Smooth muscle cell (in vitro differentiated cells): ENCODE data around the gene POLR2J. TPM values are rescaled to one million over a fixed set of nuclear protein-coding genes. Genes with fewer than 3 reads are reported as not detected.
"Not testable (repeated sequence)": the region's sequence is repeated elsewhere in the genome, so short reads cannot be mapped to it uniquely, and the experiment has no call there.

Experiments
- DNase-seq: peaks from one replicate; lab custom pipeline; 2025; ENCODE audit not compliant: unreplicated experiment; lab: John Stamatoyannopoulos, UW
- H2AFZ ChIP-seq: fragments of 200-600 bp; sonication (generic); 2 replicates; pipeline ENCODE4 v1.6.0; 2016; ENCODE audit warnings: antibody characterized with exemption, low read depth, mild to moderate bottlenecking
- H3F3A ChIP-seq: fragments of 200-600 bp; sonication (generic); 2 replicates; pipeline ENCODE4 v1.6.0; 2017; ENCODE audit warnings: antibody characterized with exemption, low read depth
- H3K27ac ChIP-seq: fragments of 200-600 bp; sonication (generic); 2 replicates; pipeline ENCODE4 v1.5.1; 2016; ENCODE audit warnings: low read depth, mild to moderate bottlenecking
- H3K27me3 ChIP-seq: fragments of 200-600 bp; sonication (generic); 2 replicates; pipeline ENCODE4 v1.6.1; 2016; ENCODE audit warnings: low read depth, mild to moderate bottlenecking
- H3K36me3 ChIP-seq: fragments of 200-600 bp; sonication (generic); 2 replicates; pipeline ENCODE4 v1.5.1; 2016; ENCODE audit warnings: low read depth
- H3K4me1 ChIP-seq: fragments of 200-600 bp; sonication (generic); 2 replicates; pipeline ENCODE4 v1.5.1; 2016; ENCODE audit warnings: low read depth
- H3K4me2 ChIP-seq: fragments of 200-600 bp; sonication (generic); 2 replicates; pipeline ENCODE4 v1.6.0; 2016; ENCODE audit warnings: mild to moderate bottlenecking
- H3K4me3 ChIP-seq: fragments of 200-600 bp; sonication (generic); 2 replicates; pipeline ENCODE4 v1.5.1; 2016; ENCODE audit warnings: mild to moderate bottlenecking
- H3K79me2 ChIP-seq: fragments of 200-600 bp; sonication (generic); 2 replicates; pipeline ENCODE4 v1.6.0; 2016; ENCODE audit warnings: low read depth, mild to moderate bottlenecking
- H3K9ac ChIP-seq: fragments of 200-600 bp; sonication (generic); 2 replicates; pipeline ENCODE4 v1.6.0; 2016; ENCODE audit warnings: low read depth
- H3K9me3 ChIP-seq: fragments of 200-600 bp; sonication (generic); replicated peaks from 2 replicates; pipeline ENCODE4 v1.5.1; 2016; ENCODE audit warnings: low read depth
- H4K20me1 ChIP-seq: fragments of 200-600 bp; sonication (generic); 2 replicates; pipeline ENCODE4 v1.6.0; 2016; ENCODE audit warnings: low read depth
- WGBS: methylation state at CpG from one replicate; pipeline ENCODE4 v1.1.7; 2016; ENCODE audit warnings: low lambda C conversion rate; 5-methylcytosine and 5-hydroxymethylcytosine counted together
- polyA plus RNA-seq: library from polyadenylated mRNA; unstranded; fragments of >200 nt; fragmentation: Nextera tagmentation; extraction: Ambion mirVana; gene quantifications from 2 replicates; pipeline ENCODE4 v1.2.1, GENCODE V29; 2016
- total RNA-seq: library from RNA; depleted of rRNA; stranded (reverse); fragments of >200 nt; gene quantifications from 2 replicates; pipeline ENCODE4 v1.2.3, GENCODE V29; 2014
- TF ChIP-seq, protein P1 (sequence below): fragments of 200-600 bp; sonication (generic); IDR thresholded peaks from 2 replicates; pipeline ENCODE4 v1.5.1; 2017; ENCODE audit warnings: borderline replicate concordance, mild to moderate bottlenecking, antibody characterized with exemption; ENCODE audit not compliant: insufficient read depth, poor library complexity, severe bottlenecking

POLR2J gene
- total RNA-seq (12.7 and 13.1 TPM in 2 replicates), polyA plus RNA-seq (92.2 and 94.4 TPM in 2 replicates)

DNA sequence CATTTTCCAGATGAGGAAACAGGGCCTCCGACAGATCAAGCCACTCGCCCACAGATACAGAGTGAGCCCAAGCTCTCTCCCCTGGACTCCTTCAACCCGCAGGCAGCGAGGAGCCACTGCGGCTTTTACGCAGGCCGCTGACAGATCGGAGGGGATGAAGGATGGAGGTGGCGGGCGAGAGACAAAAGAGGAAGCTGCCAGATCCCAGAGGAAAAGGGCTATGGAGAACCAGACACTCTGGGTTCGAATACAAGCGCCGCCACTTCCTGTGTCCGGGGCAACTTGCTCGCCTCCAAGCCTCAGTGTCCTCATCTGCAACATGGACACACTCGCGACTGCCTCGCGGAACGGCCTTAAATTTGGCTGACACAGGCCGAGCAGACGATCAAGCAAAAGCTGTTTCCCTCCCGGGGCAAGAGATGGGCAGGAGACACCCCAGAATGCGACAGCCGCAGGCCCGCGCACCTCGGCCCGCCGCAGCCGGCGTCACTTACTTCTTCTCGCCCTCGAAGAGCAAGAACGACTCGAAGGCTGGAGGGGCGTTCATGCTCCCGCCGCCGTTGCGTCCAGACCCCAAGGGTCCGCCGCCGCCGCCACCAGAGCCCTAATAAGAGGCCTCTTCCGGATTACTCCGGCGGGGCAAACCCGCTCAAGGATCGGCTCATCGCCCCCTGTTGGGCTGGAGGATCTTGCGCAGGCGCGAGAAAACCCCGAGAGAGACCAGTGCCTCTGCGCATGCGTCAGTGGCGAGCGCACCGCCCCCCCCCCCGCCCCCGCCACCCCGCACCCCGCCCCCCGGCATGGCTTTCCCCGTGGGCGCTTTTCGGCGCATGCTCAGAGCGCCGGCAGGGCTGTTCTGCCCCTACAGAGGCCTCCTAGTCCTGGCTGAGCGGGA, at the start of gene POLR2J:
Gene POLR2J (minus strand): TSS at position 609 of the 895 bp plus-strand sequence. CDS start 62 bp downstream, at position 547.
- H3K27ac ChIP-seq = not testable (repeated sequence)
- under 1% methylated on average over 34 of the region's 72 CpGs for WGBS
- H3K4me2 ChIP-seq = peak within 1 kb of the TSS; percentile 78

DNA sequence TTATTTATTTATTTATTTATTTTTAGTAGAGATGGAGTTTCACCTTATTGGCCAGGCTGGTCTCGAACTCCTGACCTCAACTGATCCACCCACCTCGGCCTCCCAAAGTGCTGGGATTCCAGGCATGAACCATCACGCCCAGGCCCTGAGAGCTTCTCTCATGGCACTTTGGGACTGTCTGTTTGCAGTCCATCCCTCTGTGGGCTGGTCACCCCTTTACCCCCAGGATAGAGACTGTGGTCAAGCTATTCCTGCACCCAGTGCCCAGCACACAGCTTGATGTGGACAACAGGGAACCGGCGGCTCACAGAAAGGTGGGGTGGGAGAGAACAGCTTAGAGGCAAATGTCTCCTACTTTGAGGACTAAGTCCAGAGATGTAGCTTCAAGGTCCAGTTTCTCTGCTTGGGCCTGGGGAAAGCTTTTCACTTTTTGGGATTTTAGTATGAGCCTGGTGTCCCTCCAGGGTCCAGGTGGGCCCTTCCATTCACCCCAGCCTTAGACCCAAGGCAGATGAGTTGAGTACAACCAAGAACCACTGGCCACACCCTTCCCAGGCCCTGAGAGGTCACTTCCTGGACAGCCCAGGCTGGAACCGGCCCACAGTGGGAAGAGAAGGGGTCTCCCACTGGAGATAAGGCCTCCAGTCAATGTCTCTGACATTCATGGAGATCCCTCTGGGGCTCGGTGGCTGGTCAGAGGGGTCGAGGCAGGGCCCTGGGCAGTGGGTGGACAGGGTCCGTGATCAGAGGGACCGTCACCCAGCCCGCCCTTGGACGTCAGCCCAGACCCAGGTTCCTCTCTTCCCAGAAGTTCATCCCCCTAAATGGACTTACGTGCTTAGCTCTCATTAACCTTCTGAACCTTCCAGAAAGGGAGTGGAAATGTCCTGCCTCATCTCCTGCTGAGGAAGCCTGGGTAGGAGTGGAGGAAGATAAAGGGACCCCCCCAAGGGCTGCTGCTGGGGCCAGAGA, 49.4 kb upstream of the POLR2J start:
- not testable (repeated sequence) for H3K4me3 ChIP-seq, H3K4me2 ChIP-seq, H3K36me3 ChIP-seq, H3K27me3 ChIP-seq, H3K27ac ChIP-seq, H3K9ac ChIP-seq, H2AFZ ChIP-seq, H4K20me1 ChIP-seq, H3K9me3 ChIP-seq, DNase-seq, H3K4me1 ChIP-seq, H3F3A ChIP-seq, H3K79me2 ChIP-seq
- no CpG with 5 or more reads among the region's 13 CpGs for WGBS

More for the DNA sequence above, at the start of gene POLR2J:
- H3K9ac ChIP-seq, H3F3A ChIP-seq, H3K36me3 ChIP-seq, H3K79me2 ChIP-seq, H2AFZ ChIP-seq, H4K20me1 ChIP-seq, H3K27me3 ChIP-seq, DNase-seq, H3K4me1 ChIP-seq, H3K9me3 ChIP-seq: not testable (repeated sequence)
- H3K4me3 ChIP-seq = peak within 1 kb of the TSS; percentile 47
- TF ChIP-seq, protein P1, sequence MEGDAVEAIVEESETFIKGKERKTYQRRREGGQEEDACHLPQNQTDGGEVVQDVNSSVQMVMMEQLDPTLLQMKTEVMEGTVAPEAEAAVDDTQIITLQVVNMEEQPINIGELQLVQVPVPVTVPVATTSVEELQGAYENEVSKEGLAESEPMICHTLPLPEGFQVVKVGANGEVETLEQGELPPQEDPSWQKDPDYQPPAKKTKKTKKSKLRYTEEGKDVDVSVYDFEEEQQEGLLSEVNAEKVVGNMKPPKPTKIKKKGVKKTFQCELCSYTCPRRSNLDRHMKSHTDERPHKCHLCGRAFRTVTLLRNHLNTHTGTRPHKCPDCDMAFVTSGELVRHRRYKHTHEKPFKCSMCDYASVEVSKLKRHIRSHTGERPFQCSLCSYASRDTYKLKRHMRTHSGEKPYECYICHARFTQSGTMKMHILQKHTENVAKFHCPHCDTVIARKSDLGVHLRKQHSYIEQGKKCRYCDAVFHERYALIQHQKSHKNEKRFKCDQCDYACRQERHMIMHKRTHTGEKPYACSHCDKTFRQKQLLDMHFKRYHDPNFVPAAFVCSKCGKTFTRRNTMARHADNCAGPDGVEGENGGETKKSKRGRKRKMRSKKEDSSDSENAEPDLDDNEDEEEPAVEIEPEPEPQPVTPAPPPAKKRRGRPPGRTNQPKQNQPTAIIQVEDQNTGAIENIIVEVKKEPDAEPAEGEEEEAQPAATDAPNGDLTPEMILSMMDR = peak; percentile 12

DNA sequence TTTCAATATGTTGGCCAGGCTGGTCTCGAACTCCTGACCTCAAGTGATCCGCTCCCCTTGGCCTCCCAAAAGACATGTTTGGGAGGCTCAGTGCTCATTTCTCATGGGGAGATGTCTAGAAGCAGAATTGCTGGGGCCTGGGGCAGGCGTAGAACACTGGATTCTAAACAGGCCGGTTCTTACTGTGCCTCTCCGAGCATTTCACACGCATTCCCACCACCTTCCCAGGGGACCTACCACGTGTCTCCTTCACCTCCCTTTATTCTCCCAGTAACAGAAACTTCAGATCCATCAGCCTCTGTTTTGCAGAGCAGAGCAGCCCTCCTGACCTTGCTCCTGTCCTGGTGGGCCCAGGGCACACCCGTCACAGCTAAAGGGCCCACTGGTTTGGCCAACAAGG, 48.5 kb upstream of the POLR2J start:
- H3F3A ChIP-seq, H4K20me1 ChIP-seq, H3K4me3 ChIP-seq, H3K9ac ChIP-seq, H3K4me2 ChIP-seq, DNase-seq, H3K27ac ChIP-seq, H3K79me2 ChIP-seq, H3K4me1 ChIP-seq, H2AFZ ChIP-seq, H3K27me3 ChIP-seq, H3K36me3 ChIP-seq, H3K9me3 ChIP-seq: not testable (repeated sequence)
- 90% methylated on average over 1 of the region's 8 CpGs for WGBS

DNA sequence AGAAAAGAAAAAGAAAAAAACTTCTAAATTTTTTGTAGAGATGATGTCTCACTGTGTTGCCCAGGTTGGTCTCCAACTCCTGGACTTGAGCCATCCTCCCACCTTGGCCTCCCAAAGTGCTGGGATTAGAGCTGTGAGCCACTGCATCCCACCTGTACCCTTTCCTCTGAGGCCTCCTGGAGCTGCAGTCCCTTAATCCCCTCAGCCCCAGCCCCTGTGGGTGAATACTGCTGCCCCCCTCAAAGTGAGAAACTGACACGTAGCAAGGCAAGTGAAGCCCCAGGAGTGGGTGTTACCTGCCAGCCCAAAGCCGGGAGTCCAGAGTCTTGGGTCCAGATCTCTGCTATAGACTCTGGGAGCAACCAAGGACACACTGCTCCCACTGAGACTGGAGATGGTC, 46.1 kb upstream of the POLR2J start:
- not testable (repeated sequence) for H3K36me3 ChIP-seq, H2AFZ ChIP-seq, H3K9ac ChIP-seq, DNase-seq, H3K4me2 ChIP-seq, H3K27ac ChIP-seq, H3K9me3 ChIP-seq, H3K79me2 ChIP-seq, H4K20me1 ChIP-seq, H3K4me3 ChIP-seq, H3K4me1 ChIP-seq, H3K27me3 ChIP-seq, H3F3A ChIP-seq
- WGBS = no CpG with 5 or more reads among the region's 2 CpGs

DNA sequence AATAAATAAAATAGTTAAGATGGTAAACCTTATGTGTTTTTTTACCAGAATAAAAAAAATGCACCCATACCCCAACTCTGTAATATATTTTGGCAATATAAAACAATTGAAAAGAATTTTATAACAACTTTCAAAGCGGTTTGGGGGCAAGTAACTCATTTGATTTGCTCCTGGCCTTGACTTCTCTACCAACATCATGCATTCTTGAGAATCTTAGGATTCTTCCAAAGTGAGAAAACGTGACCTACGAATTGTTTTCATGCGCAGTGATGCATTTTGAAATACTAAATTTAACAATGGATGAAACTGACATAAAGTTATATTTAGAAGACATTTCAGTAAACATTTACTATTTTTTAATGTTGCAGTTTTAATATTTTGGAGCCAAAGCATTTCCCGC, 42.1 kb upstream of the POLR2J start:
- H3K36me3 ChIP-seq, H3K27ac ChIP-seq, H3K9ac ChIP-seq, DNase-seq, H3K4me3 ChIP-seq, H3K4me1 ChIP-seq, H3K4me2 ChIP-seq, H3K9me3 ChIP-seq, H3K27me3 ChIP-seq, H2AFZ ChIP-seq, H4K20me1 ChIP-seq, H3K79me2 ChIP-seq, H3F3A ChIP-seq: not testable (repeated sequence)
- WGBS = no CpG with 5 or more reads among the region's 5 CpGs

DNA sequence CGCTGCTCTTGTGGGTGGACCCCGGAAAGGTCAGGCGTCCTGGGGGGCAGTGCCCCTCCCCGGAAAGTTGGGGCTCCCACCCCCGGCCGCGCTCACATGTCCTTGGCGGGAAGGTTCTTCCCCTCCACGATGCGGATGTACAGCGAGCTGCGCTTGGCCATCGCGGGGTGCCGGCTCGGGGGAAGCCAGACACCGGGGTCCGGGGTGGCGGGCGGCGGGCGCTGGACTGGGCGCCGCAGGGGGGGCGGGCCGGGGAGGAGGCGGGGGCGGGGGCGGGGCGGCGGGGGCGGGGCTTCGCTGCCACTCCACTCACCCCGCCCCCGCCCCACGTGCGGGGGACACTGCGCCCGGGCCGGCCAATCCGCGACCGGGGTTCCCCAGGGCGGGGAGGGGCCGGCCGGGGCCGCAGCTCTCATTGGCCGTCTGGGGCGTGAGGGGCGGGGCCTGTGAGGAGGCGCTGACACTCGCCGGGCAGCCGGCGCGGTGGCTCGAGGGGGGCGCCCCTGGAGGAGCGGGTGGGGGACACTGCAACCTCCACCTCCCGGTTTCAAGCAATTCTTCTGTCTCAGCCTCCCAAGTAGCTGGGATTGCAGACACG, 38.9 kb upstream of the POLR2J start, which contains the start of gene RASA4B:
Gene RASA4B (minus strand): TSS at position 228 of the 598 bp plus-strand sequence. CDS start 67 bp downstream, at position 161.
- H4K20me1 ChIP-seq, H3K4me2 ChIP-seq, DNase-seq, H3K9ac ChIP-seq, H3K4me3 ChIP-seq, H3K27ac ChIP-seq, H3K79me2 ChIP-seq, H3K4me1 ChIP-seq, H3F3A ChIP-seq, H3K9me3 ChIP-seq, H3K36me3 ChIP-seq, H3K27me3 ChIP-seq, H2AFZ ChIP-seq: not testable (repeated sequence)
- no CpG with 5 or more reads among the region's 61 CpGs for WGBS

DNA sequence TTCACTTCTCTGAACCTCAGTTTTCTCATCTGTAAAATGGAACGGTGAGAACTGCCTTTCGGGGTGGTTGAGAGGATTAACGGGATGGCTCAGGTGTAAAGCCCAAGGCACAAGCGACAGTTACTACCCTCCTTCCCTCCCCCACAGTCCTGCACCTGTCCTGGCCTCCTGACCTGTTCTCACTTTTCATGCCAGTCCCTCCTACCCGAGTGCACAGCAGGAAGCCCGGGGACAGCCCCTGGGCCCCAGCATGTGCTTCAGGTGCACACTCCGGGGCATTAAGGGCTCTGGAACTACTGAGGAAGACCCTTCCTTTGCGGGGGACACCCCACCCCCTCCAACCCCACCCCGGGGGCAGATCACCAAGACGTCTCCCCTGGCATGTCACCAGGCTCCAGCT, 38.2 kb upstream of the POLR2J start:
- H3K9ac ChIP-seq, H3K9me3 ChIP-seq, H3K79me2 ChIP-seq, H3K4me3 ChIP-seq, H3F3A ChIP-seq, H4K20me1 ChIP-seq, H3K36me3 ChIP-seq, H3K27ac ChIP-seq, H3K4me1 ChIP-seq, H3K27me3 ChIP-seq, H2AFZ ChIP-seq, DNase-seq, H3K4me2 ChIP-seq: not testable (repeated sequence)
- WGBS = no CpG with 5 or more reads among the region's 10 CpGs
